MCF 10A (cell line): Measurements from ENCODE around the gene NACA. TPM values are rescaled to one million over a fixed set of nuclear protein-coding genes. Genes with fewer than 3 reads are reported as not detected.

ENCODE experiments used
- BruUV-seq: library from RNA; stranded (reverse); fragments of 400-500 nt; replicated peaks from 2 replicates; lab custom pipeline; 2021; lab: Mats Ljungman, UMichigan
- CTCF ChIA-PET: fragments of 300-600 bp; sonication (Branson Sonifier 250); formaldehyde crosslinking; extraction: SDS; loops from one replicate; lab custom pipeline; 2021; ENCODE audit warnings: antibody characterized with exemption, inconsistent platforms; lab: Yijun Ruan, JAX
- POLR2A ChIA-PET: fragments of 300-600, 350-650 bp; sonication (Branson Sonifier 250); formaldehyde crosslinking; extraction: SDS; loops from one replicate; lab custom pipeline; 2020; ENCODE audit warnings: antibody characterized with exemption, inconsistent platforms; lab: Yijun Ruan, JAX
- DNase-seq: peaks from one replicate; pipeline ENCODE4 v3.0.0-alpha.2; 2018; ENCODE audit not compliant: unreplicated experiment
- H3K27ac Mint-ChIP-seq: one replicate; pipeline ENCODE4 v1.8.0; 2022; ENCODE audit warnings: mild to moderate bottlenecking, low read depth, mixed read lengths; ENCODE audit not compliant: unreplicated experiment
- H3K27me3 Mint-ChIP-seq: one replicate; pipeline ENCODE4 v1.8.0; 2022; ENCODE audit warnings: mixed read lengths; ENCODE audit not compliant: insufficient read depth, unreplicated experiment
- H3K36me3 Mint-ChIP-seq: one replicate; pipeline ENCODE4 v1.8.0; 2022; ENCODE audit warnings: mild to moderate bottlenecking, moderate library complexity, mixed read lengths; ENCODE audit not compliant: insufficient read depth, unreplicated experiment
- H3K4me1 Mint-ChIP-seq: one replicate; pipeline ENCODE4 v1.8.0; 2022; ENCODE audit warnings: mixed read lengths; ENCODE audit not compliant: insufficient read depth, unreplicated experiment
- H3K4me3 Mint-ChIP-seq: one replicate; pipeline ENCODE4 v1.8.0; 2022; ENCODE audit warnings: mild to moderate bottlenecking, moderate library complexity, mixed read lengths; ENCODE audit not compliant: unreplicated experiment
- H3K9me3 Mint-ChIP-seq: one replicate; pipeline ENCODE4 v1.8.0; 2022; ENCODE audit warnings: mixed read lengths; ENCODE audit not compliant: unreplicated experiment
- intact Hi-C: fragments of 100-400 bp; cut with micrococcal nuclease; formaldehyde crosslinking; loops from 2 replicates; pipeline ENCODE4 v1.14.1; 2022
- total RNA-seq: library from RNA; stranded (reverse); gene quantifications from 2 replicates; pipeline ENCODE4 v1.2.3, GENCODE V29; 2022
- TF ChIP-seq, protein P1 (sequence below): fragments of 200-600 bp; IDR thresholded peaks from one replicate; pipeline ENCODE4 v1.8.0; 2022; ENCODE audit warnings: antibody characterized with exemption, mild to moderate bottlenecking; ENCODE audit not compliant: unreplicated experiment

The NACA gene
- total RNA-seq, 1 experiment from 2014 or later: 1,274 TPM

DNA sequence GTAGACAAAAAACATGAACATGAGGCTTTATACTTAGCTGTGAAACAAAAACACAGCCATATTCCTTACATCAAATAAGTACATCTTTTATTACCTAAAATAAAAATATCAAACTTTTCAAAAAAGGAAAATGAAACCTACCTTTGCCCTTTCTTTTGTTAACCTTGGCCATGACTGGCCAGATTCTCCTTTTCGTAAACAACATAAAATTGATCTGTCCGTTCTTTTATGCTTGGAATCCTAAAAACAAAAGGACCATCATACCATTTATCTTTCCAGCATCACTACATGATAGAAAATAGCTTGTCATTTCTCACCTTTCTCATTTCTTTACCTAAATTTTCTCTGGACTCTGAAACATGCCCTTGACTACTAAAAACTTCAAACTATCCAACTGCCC lies 53.5 kb downstream of the NACA start:
- BruUV-seq: no TSS peak
- ChIA-PET POLR2A (interaction anchor here (0.7 to 5.1 kb wide), 4 partner anchors 14 to 150 kb away, joined by 3 to 61 read pairs (median 3); partner anchors contain the start of genes NACA and PTGES3), CTCF (interaction anchor here (0.6 to 2.1 kb wide), 4 partner anchors 12 to 35 kb away, joined by 3 to 12 read pairs (median 4); no protein-coding TSS in a partner anchor)
- peaks cover 6% of the 10 kb centered on the region for H3K4me1 Mint-ChIP-seq
- intact Hi-C loops: no loop called here
- TF ChIP-seq, protein P1, sequence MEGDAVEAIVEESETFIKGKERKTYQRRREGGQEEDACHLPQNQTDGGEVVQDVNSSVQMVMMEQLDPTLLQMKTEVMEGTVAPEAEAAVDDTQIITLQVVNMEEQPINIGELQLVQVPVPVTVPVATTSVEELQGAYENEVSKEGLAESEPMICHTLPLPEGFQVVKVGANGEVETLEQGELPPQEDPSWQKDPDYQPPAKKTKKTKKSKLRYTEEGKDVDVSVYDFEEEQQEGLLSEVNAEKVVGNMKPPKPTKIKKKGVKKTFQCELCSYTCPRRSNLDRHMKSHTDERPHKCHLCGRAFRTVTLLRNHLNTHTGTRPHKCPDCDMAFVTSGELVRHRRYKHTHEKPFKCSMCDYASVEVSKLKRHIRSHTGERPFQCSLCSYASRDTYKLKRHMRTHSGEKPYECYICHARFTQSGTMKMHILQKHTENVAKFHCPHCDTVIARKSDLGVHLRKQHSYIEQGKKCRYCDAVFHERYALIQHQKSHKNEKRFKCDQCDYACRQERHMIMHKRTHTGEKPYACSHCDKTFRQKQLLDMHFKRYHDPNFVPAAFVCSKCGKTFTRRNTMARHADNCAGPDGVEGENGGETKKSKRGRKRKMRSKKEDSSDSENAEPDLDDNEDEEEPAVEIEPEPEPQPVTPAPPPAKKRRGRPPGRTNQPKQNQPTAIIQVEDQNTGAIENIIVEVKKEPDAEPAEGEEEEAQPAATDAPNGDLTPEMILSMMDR: no peak
- no peaks in the 10 kb centered on the region for H3K9me3 Mint-ChIP-seq
- peaks cover 80% of the 10 kb centered on the region for H3K36me3 Mint-ChIP-seq
- H3K27me3 Mint-ChIP-seq: no peaks in the 10 kb centered on the region
- DNase-seq: no peak
- no peak overlapping the region for H3K27ac Mint-ChIP-seq
- no peak overlapping the region for H3K4me3 Mint-ChIP-seq

DNA sequence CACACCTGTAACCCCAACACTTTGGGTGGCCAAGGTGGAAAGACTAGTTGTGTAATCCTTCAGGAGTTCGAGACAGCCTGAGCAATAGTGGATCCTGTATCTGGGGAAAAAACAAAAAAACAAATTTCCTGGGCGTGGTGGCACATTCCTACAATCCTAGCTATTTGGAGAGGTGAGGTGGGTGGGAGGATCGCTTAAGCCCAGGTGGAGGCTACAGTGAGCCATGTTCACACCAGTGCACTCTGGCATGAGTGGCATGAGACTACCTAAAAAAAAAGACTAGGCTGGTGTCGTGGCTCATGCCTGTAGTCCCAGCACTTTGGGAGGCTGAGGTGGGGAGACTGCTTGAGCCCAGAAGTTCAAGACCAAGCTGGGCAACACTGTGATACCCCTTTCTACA lies 54.3 kb downstream of the NACA start:
- intact Hi-C loops: no loop called here
- ChIA-PET POLR2A (interaction anchor here (0.7 to 5.1 kb wide), 6 partner anchors 13 to 149 kb away, joined by 3 to 61 read pairs (median 4); partner anchors contain the start of genes NACA and PTGES3), CTCF (interaction anchor here (0.6 to 2.1 kb wide), 5 partner anchors 12 to 34 kb away, joined by 3 to 12 read pairs (median 4); no protein-coding TSS in a partner anchor)
- Mint-ChIP-seq H3K4me3 (no peak overlapping the region), H3K4me1 (peaks cover 6% of the 10 kb centered on the region), H3K9me3 (no peaks in the 10 kb centered on the region), H3K27ac (no peak overlapping the region), H3K36me3 (peaks cover 80% of the 10 kb centered on the region), H3K27me3 (no peaks in the 10 kb centered on the region)
- BruUV-seq: no TSS peak
- DNase-seq: no peak
- TF ChIP-seq, protein P1: no peak

DNA sequence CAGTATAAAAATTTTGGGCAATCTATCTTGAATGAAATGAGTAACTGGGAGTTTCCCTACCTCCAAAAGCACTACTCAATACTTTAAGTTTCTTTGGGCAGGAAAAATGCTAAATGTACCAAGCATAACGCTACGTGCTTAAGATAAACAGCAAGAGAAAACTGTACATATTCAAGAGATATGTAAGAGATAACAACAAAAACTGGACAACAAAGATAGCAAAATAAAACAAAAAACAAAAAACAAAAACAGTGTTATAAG lies 57.0 kb downstream of the NACA start:
- TF ChIP-seq, protein P1: no peak
- intact Hi-C loops: no loop called here
- no peak overlapping the region for H3K27ac Mint-ChIP-seq
- H3K4me1 Mint-ChIP-seq: peaks cover 8% of the 10 kb centered on the region
- no peaks in the 10 kb centered on the region for H3K9me3 Mint-ChIP-seq
- H3K27me3 Mint-ChIP-seq: no peaks in the 10 kb centered on the region
- DNase-seq: no peak
- H3K36me3 Mint-ChIP-seq: peaks cover 98% of the 10 kb centered on the region
- POLR2A ChIA-PET: interaction anchor here (1.0 to 5.1 kb wide), 7 partner anchors 9 to 32 kb away, joined by 3 to 61 read pairs (median 5); partner anchors contain the start of genes ATP5F1B and PTGES3
- H3K4me3 Mint-ChIP-seq: no peak overlapping the region
- CTCF ChIA-PET: interaction anchor here (0.8 kb wide), 1 partner anchor 31 kb away, joined by 3 read pairs; no protein-coding TSS in a partner anchor
- no TSS peak for BruUV-seq

Other genes starting within 250 kb of the NACA start
- gene GLS2, start 237.1 kb downstream of the NACA start, total RNA-seq: 3.9 and 4.8 TPM in 2 replicates
- 34.9 and 62.7 TPM in 2 replicates for gene RBMS2, start 203.5 kb downstream of the NACA start, total RNA-seq
- 87.3 and 101 TPM in 2 replicates for gene BAZ2A, start 95.0 kb downstream of the NACA start, total RNA-seq
- 719 and 909 TPM in 2 replicates for gene ATP5F1B, start 79.3 kb downstream of the NACA start, total RNA-seq
- gene PTGES3, start 37.0 kb downstream of the NACA start, total RNA-seq: 212 and 228 TPM in 2 replicates
- 3.5 and 7.8 TPM in 2 replicates for gene PRIM1, start 27.0 kb upstream of the NACA start, total RNA-seq
- 0.37 and 1.3 TPM in 2 replicates for gene HSD17B6, start 38.0 kb upstream of the NACA start, total RNA-seq
- not detected in 2 replicates for gene SDR9C7, start 209.1 kb upstream of the NACA start, total RNA-seq
- gene RDH16, start 232.3 kb upstream of the NACA start, total RNA-seq: 0.10 and 0.16 TPM in 2 replicates